ENCODE data around the gene CD34.

DNA sequence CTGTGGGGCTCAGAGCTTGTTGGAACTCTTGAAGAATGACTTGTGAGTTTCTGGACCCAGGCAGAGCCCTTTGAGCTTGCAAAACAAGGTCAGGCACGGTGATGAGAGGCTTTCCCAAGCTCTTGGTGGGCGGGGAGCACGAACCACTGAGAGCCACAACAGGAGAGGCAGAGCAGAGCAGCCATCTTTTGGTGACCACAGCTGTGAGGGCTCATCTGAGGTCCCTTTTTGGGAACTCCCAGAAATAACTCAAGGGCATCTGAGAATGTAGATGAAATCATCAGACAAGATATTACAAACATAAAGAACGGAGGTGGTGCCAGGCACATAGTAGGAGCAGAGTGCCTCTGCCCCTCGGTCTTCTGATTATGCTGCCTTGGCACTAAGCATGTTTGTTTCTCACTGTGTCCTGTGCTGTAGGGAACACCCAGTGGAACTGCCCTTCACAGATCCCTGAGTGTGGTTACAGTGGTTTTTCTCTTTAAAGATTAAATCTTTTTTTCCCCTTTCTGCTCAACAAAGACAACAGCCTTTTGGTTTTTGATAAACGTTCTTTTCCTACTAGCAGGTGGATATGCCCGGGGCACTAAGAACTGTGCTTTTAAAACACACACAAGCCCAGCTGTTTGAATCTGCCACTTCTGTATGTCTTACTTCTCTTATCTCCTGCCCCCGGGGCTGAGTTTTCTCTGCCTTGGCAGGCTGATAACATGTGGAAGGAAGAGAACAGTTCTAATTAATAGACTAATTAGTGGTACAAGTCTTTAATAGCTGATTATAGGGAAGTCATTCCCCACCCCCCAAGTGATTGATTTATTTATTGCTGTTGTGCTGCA lies 37.7 kb downstream of the CD34 start:
- no peak for TF ChIP-seq ZNF830 (tag by site-specific recombination; IDR thresholded peaks at IDR 0.05; ENCODE audit: low read depth)
- TF ChIP-seq ZNF677 (tag by site-specific recombination; IDR thresholded peaks at IDR 0.05): no peak
- TF ChIP-seq, protein P1, sequence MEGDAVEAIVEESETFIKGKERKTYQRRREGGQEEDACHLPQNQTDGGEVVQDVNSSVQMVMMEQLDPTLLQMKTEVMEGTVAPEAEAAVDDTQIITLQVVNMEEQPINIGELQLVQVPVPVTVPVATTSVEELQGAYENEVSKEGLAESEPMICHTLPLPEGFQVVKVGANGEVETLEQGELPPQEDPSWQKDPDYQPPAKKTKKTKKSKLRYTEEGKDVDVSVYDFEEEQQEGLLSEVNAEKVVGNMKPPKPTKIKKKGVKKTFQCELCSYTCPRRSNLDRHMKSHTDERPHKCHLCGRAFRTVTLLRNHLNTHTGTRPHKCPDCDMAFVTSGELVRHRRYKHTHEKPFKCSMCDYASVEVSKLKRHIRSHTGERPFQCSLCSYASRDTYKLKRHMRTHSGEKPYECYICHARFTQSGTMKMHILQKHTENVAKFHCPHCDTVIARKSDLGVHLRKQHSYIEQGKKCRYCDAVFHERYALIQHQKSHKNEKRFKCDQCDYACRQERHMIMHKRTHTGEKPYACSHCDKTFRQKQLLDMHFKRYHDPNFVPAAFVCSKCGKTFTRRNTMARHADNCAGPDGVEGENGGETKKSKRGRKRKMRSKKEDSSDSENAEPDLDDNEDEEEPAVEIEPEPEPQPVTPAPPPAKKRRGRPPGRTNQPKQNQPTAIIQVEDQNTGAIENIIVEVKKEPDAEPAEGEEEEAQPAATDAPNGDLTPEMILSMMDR (tag by site-specific recombination; IDR thresholded peaks at IDR 0.05): no peak
- TF ChIP-seq ZNF214 (tag by site-specific recombination; IDR thresholded peaks at IDR 0.05; ENCODE audit: borderline replicate concordance): no peak
- no peak for TF ChIP-seq ZNF274 (IDR thresholded peaks at IDR 0.05; ENCODE audit: low read length)
- no peak for TF ChIP-seq ZNF274 (tag by site-specific recombination; IDR thresholded peaks at IDR 0.05; ENCODE audit: borderline replicate concordance)

Measured in HEK293 (cell line).